NCI-H1105 treated with DMSO at 0.1 percent for 48 hours (cell line): ENCODE data around the gene KIAA0586.
"Not testable (repeated sequence)": the region's sequence is repeated elsewhere in the genome, so short reads cannot be mapped to it uniquely, and the experiment has no call there.

Source experiments
- DNase-seq: peaks from one replicate; lab custom pipeline; 2025; lab: John Stamatoyannopoulos, UW

KIAA0586 gene

GRCh38 chr14:58549105-58549757, 121.7 kb downstream of the KIAA0586 start:
- peak; percentile 41 for DNase-seq

- no peak for DNase-seq
Observed at GRCh38 chr14:58553959-58554358, 126.4 kb downstream of the KIAA0586 start.

- DNase-seq: no peak
Observed at GRCh38 chr14:58555647-58556046, 128.1 kb downstream of the KIAA0586 start.

GRCh38 chr14:58557242-58557641, 129.7 kb downstream of the KIAA0586 start:
- no peak for DNase-seq

GRCh38 chr14:58560208-58560607, 132.7 kb downstream of the KIAA0586 start:
- no peak for DNase-seq

GRCh38 chr14:58562141-58562540, 134.6 kb downstream of the KIAA0586 start:
- DNase-seq: no peak

GRCh38 chr14:58563978-58564377, 136.5 kb downstream of the KIAA0586 start:
- DNase-seq: no peak

- no peak for DNase-seq
Observed at GRCh38 chr14:58565832-58566231, 138.3 kb downstream of the KIAA0586 start.

- DNase-seq: no peak
Observed at GRCh38 chr14:58566979-58567378, 139.5 kb downstream of the KIAA0586 start.

- no peak for DNase-seq
Observed at GRCh38 chr14:58568322-58568721, 140.8 kb downstream of the KIAA0586 start.

- no peak for DNase-seq
Observed at GRCh38 chr14:58571256-58571655, 143.7 kb downstream of the KIAA0586 start.

GRCh38 chr14:58571769-58572472, 144.4 kb downstream of the KIAA0586 start:
- no peak for DNase-seq

- no peak for DNase-seq
Observed at GRCh38 chr14:58572473-58572853, 144.9 kb downstream of the KIAA0586 start.

GRCh38 chr14:58572863-58573262, 145.3 kb downstream of the KIAA0586 start:
- DNase-seq: no peak

GRCh38 chr14:58574623-58575022, 147.1 kb downstream of the KIAA0586 start:
- DNase-seq: no peak

GRCh38 chr14:58575956-58576355, 148.4 kb downstream of the KIAA0586 start:
- DNase-seq: no peak

- not testable (repeated sequence) for DNase-seq
Observed at GRCh38 chr14:58580035-58580434, 152.5 kb downstream of the KIAA0586 start.

- not testable (repeated sequence) for DNase-seq
Observed at GRCh38 chr14:58581389-58581788, 153.9 kb downstream of the KIAA0586 start.

GRCh38 chr14:58584383-58584782, 156.9 kb downstream of the KIAA0586 start:
- no peak for DNase-seq

GRCh38 chr14:58587271-58587670, 159.8 kb downstream of the KIAA0586 start:
- no peak for DNase-seq

GRCh38 chr14:58588321-58588720, 160.8 kb downstream of the KIAA0586 start:
- DNase-seq: not testable (repeated sequence)

GRCh38 chr14:58593977-58594376, 166.5 kb downstream of the KIAA0586 start:
- DNase-seq: no peak

- DNase-seq: no peak
Observed at GRCh38 chr14:58597041-58597440, 169.5 kb downstream of the KIAA0586 start.
